Fibroblast of villous mesenchyme (primary cell): Measurements from ENCODE around the gene OSER1. TPM values are rescaled to one million over a fixed set of nuclear protein-coding genes. Genes with fewer than 3 reads are reported as not detected.
"Not testable (repeated sequence)": the region's sequence is repeated elsewhere in the genome, so short reads cannot be mapped to it uniquely, and the experiment has no call there.

ENCODE experiments used
- DNase-seq: peaks from one replicate; pipeline ENCODE4 v3.0.0-alpha.2; 2010; ENCODE audit warnings: low read depth
- H3K4me3 ChIP-seq: 2 replicates; pipeline ENCODE4 v1.5.1; 2011; ENCODE audit warnings: low read depth, mild to moderate bottlenecking, low read length
- total RNA-seq: library from RNA; depleted of rRNA; stranded (reverse); fragments of >200 nt; gene quantifications from 2 replicates; pipeline ENCODE4 v1.2.3, GENCODE V29; 2012
- TF ChIP-seq, protein P1 (sequence below): IDR thresholded peaks from 2 replicates; pipeline ENCODE4 v1.5.1; 2012; ENCODE audit warnings: low read depth, mild to moderate bottlenecking, low read length; ENCODE audit not compliant: insufficient read depth

The OSER1 gene
- total RNA-seq, 1 donor = 45.8 TPM

DNA sequence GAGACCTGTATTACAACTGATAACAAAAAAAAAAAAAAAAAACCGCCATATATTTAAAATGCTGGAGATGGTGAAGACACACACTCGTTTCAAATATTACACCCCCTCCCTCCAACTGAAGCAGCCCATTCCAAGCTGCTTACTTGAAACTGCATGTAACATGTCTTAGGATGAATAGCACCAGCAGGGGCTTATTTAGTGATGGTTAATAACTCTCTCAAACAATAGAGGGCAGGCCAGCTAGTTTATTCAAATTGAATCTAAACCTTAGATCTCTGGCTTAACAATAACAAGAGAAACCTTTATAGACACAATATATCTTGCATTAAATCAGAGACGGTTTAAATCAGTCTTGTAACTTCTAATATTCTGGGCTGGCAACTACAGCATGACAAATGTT lies 14.3 kb downstream of the OSER1 start:
- DNase-seq = no peak
- TF ChIP-seq, protein P1, sequence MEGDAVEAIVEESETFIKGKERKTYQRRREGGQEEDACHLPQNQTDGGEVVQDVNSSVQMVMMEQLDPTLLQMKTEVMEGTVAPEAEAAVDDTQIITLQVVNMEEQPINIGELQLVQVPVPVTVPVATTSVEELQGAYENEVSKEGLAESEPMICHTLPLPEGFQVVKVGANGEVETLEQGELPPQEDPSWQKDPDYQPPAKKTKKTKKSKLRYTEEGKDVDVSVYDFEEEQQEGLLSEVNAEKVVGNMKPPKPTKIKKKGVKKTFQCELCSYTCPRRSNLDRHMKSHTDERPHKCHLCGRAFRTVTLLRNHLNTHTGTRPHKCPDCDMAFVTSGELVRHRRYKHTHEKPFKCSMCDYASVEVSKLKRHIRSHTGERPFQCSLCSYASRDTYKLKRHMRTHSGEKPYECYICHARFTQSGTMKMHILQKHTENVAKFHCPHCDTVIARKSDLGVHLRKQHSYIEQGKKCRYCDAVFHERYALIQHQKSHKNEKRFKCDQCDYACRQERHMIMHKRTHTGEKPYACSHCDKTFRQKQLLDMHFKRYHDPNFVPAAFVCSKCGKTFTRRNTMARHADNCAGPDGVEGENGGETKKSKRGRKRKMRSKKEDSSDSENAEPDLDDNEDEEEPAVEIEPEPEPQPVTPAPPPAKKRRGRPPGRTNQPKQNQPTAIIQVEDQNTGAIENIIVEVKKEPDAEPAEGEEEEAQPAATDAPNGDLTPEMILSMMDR = no peak
- no peak overlapping the region for H3K4me3 ChIP-seq

DNA sequence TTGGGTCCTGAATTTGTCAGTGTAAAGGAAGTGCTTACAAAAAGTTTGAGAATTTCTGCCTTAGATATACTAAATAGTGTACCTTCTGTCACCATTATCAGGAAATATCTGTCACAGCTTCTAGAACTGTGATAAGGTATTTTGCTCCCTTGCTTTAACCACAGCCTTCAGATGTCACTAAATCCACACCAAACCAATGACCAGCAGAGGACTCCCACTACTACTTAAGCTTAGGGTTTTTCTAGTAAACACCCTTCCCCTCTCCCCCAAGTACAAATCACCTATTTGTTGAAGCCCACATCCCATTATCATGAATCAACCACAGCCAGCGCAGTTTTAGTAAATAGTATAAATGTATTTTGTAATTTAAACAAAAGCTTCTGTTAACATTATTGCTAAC lies 15.0 kb downstream of the OSER1 start:
- DNase-seq = no peak
- TF ChIP-seq, protein P1 = no peak
- no peak overlapping the region for H3K4me3 ChIP-seq

DNA sequence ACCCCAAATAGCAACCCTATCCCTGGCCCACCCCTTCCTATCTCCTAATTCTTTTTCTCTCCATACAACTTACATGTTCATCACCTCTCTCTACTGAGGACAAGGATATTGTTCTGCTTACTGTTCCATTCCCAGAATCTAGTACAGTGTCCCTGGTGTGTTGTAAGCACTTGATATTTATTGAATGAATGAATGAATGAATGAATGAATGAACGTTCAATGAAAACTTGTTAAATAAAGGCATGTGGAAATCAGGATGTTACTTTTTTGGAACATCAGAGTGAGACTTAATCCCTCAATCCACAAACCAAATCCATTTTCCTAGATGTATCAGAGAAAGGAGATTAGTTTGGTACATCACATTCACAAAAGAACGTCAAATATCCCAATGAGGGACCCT lies 16.8 kb downstream of the OSER1 start:
- no peak for DNase-seq
- H3K4me3 ChIP-seq = no peak overlapping the region
- TF ChIP-seq, protein P1 = no peak

DNA sequence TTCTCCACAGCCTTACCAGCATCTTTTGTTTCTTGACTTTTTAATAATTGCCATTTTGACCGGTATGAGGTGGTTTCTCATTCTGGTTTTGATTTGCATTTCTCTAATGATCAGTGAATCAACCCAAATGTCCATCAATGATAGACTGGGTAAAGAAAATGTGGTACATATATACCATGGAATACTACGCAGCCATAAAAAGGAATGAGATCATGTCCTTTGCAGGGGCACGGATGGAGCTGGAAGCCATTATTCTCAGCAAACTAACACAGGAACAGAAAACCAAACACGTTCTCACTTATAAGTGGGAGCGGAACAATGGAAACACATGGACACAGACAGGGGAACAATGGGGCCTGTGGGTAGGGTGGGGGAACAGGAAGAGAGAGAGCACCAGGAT lies 18.9 kb downstream of the OSER1 start:
- DNase-seq, H3K4me3 ChIP-seq: not testable (repeated sequence)

DNA sequence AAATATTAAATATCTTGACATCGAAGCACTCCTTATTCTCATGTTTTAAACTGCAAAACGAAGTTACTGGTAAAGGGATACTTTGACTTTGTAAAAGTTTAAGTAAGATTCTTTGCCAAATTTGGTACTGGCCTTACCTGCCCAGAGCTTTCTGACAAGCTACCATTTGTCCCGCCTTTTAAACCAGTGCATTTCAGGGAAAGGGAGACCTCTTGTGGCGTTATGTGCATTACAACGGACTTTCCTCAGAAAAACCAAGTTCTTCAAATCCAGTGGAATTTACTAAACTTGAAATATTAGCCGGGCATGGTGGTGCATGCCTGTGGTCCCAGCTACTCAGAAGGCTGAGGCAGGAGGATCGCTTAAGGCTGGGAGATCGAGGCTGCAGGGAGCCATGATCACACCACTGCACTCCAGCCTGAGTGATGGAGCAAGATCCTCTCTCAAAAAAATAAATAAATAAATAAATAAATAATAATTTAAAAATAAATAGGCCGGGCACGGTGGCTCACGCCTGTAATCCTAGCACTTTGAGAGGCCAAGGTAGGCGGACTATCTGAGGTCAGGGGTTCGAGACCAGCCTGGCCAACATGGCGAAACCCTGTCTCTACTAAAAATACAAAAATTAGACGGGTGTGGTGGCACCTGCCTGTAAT lies 20.2 kb downstream of the OSER1 start:
- TF ChIP-seq, protein P1 = peak; percentile 87
- peak; percentile 80 for DNase-seq
- not testable (repeated sequence) for H3K4me3 ChIP-seq

DNA sequence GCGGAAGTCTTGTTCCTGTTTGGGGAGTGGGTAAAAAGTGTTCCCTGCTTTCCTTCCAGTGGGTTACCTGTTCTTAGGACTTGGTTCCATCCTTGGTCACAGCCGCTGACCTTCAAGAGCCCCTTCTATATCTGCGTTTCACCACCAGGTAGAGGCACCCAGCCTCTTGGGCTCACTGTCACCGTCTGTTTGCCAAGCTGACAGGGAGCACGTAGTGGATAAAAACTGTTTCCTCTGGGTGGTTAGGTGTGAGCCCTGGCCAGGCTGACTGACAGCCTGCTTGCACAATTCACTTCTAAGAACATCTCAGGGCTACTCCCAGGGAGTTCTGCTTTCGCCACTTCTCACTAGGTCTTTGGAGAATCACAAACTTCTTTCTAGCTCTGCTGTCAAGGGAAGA lies 21.8 kb downstream of the OSER1 start:
- no peak for DNase-seq
- no peak overlapping the region for H3K4me3 ChIP-seq
- TF ChIP-seq, protein P1 = no peak

DNA sequence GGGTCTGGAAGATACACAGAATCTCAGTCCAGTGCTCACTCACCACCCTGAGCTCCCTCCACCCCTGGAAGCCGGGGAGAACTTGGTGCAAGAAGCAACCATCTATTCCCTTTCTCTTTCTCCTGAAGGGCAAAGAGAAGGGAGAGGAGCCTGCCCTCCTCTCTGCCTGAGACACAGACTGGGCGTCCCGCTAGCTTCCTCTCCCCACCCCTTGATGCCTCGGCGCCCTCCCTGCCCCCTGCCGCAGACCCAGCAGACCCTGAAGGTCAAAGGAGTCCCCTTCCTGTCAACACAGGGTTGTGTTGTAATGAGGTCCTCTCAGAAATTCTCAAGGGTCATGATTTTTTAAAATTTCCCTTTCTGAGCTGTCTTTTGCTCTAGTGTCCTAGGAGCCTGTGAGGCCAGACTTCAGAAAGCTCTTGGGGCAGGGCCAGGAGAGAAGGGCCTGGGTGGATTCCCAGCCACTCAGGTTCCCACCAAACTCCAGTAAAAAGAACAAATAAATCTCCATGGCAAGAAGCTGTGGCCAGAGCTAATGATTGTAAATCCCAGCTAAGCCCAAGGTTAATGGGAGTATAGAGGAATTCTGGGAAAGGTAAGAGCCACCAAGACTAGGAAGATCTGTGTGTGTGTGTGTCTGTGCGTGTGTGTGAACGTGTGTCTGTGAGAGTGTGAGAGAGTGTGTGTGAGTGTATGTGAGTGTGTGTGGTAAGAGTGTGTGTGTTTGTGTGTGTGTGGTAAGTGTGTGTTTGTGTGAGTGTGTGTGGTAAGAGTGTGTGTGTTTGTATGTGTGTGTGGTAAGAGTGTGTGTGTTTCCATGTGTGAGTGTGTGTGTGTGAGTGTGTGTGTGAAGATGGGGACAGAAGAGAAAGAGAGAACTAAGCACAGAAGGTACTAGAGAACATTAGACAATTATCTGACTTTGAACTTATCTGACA lies 22.5 kb downstream of the OSER1 start:
- TF ChIP-seq, protein P1 = no peak
- DNase-seq = peak; percentile 60
- peak overlapping the region; percentile 53 for H3K4me3 ChIP-seq
